ENCODE data around the gene CECR2.

Gene CECR2

GRCh38 chr22:17434856-17435255 lies 65.6 kb downstream of the CECR2 start:
- in situ Hi-C loops (cut with HindIII; ENCODE audit: low pct_ligation_motif_present, low pct_unique_long_range_greater_than_20kb, low sequenced_read_pairs), result no loop called here
- DNase-seq, result no peak

- in situ Hi-C loops (cut with HindIII; ENCODE audit: low pct_ligation_motif_present, low pct_unique_long_range_greater_than_20kb, low sequenced_read_pairs), result no loop called here
- no peak for DNase-seq
These were observed 66.1 kb downstream of the CECR2 start for GRCh38 chr22:17435375-17435774.

GRCh38 chr22:17436382-17436980 lies 67.2 kb downstream of the CECR2 start:
- DNase-seq, result no peak
- in situ Hi-C loops (cut with HindIII; ENCODE audit: low pct_ligation_motif_present, low pct_unique_long_range_greater_than_20kb, low sequenced_read_pairs), result no loop called here

- in situ Hi-C loops (cut with HindIII; ENCODE audit: low pct_ligation_motif_present, low pct_unique_long_range_greater_than_20kb, low sequenced_read_pairs), result no loop called here
- DNase-seq, result no peak
These were observed 67.7 kb downstream of the CECR2 start for GRCh38 chr22:17436981-17437412.

- in situ Hi-C loops (cut with HindIII; ENCODE audit: low pct_ligation_motif_present, low pct_unique_long_range_greater_than_20kb, low sequenced_read_pairs), result no loop called here
- DNase-seq, result no peak
These were observed 68.8 kb downstream of the CECR2 start for GRCh38 chr22:17438026-17438425.

- no peak for DNase-seq
These were observed 72.1 kb downstream of the CECR2 start for GRCh38 chr22:17441326-17441725.

GRCh38 chr22:17443405-17444203 lies 74.3 kb downstream of the CECR2 start:
- no peak for DNase-seq
- in situ Hi-C loops (cut with HindIII; ENCODE audit: low pct_ligation_motif_present, low pct_unique_long_range_greater_than_20kb, low sequenced_read_pairs), result no loop called here

More at GRCh38 chr22:17441326-17441725, 72.1 kb downstream of the CECR2 start:
- in situ Hi-C loops (cut with HindIII; ENCODE audit: low pct_ligation_motif_present, low pct_unique_long_range_greater_than_20kb, low sequenced_read_pairs), result no loop called here

GRCh38 chr22:17444204-17444504 lies 74.9 kb downstream of the CECR2 start:
- DNase-seq, result no peak
- in situ Hi-C loops (cut with HindIII; ENCODE audit: low pct_ligation_motif_present, low pct_unique_long_range_greater_than_20kb, low sequenced_read_pairs), result no loop called here

GRCh38 chr22:17446698-17447097 lies 77.4 kb downstream of the CECR2 start:
- in situ Hi-C loops (cut with HindIII; ENCODE audit: low pct_ligation_motif_present, low pct_unique_long_range_greater_than_20kb, low sequenced_read_pairs), result no loop called here
- no peak for DNase-seq

- DNase-seq, result no peak
These were observed 82.1 kb downstream of the CECR2 start for GRCh38 chr22:17451316-17451715.

GRCh38 chr22:17460895-17461294 lies 91.6 kb downstream of the CECR2 start:
- no peak for DNase-seq
- in situ Hi-C loops (cut with HindIII; ENCODE audit: low pct_ligation_motif_present, low pct_unique_long_range_greater_than_20kb, low sequenced_read_pairs), result no loop called here

More at GRCh38 chr22:17451316-17451715, 82.1 kb downstream of the CECR2 start:
- in situ Hi-C loops (cut with HindIII; ENCODE audit: low pct_ligation_motif_present, low pct_unique_long_range_greater_than_20kb, low sequenced_read_pairs), result no loop called here

GRCh38 chr22:17470880-17471500 lies 101.7 kb downstream of the CECR2 start:
- in situ Hi-C loops (cut with HindIII; ENCODE audit: low pct_ligation_motif_present, low pct_unique_long_range_greater_than_20kb, low sequenced_read_pairs), result no loop called here
- no peak for DNase-seq

- in situ Hi-C loops (cut with HindIII; ENCODE audit: low pct_ligation_motif_present, low pct_unique_long_range_greater_than_20kb, low sequenced_read_pairs), result no loop called here
- no peak for DNase-seq
These were observed 102.8 kb downstream of the CECR2 start for GRCh38 chr22:17471886-17472535.

- DNase-seq, result no peak
- in situ Hi-C loops (cut with HindIII; ENCODE audit: low pct_ligation_motif_present, low pct_unique_long_range_greater_than_20kb, low sequenced_read_pairs), result no loop called here
These were observed 103.7 kb downstream of the CECR2 start for GRCh38 chr22:17472932-17473331.

- no peak for DNase-seq
- in situ Hi-C loops (cut with HindIII; ENCODE audit: low pct_ligation_motif_present, low pct_unique_long_range_greater_than_20kb, low sequenced_read_pairs), result no loop called here
These were observed 106.3 kb downstream of the CECR2 start for GRCh38 chr22:17475318-17476230.

GRCh38 chr22:17476838-17477237 lies 107.6 kb downstream of the CECR2 start:
- in situ Hi-C loops (cut with HindIII; ENCODE audit: low pct_ligation_motif_present, low pct_unique_long_range_greater_than_20kb, low sequenced_read_pairs), result no loop called here

GRCh38 chr22:17477391-17477833 lies 108.2 kb downstream of the CECR2 start:
- DNase-seq, result no peak
- in situ Hi-C loops (cut with HindIII; ENCODE audit: low pct_ligation_motif_present, low pct_unique_long_range_greater_than_20kb, low sequenced_read_pairs), result no loop called here

More at GRCh38 chr22:17476838-17477237, 107.6 kb downstream of the CECR2 start:
- no peak for DNase-seq

- no peak for DNase-seq
- in situ Hi-C loops (cut with HindIII; ENCODE audit: low pct_ligation_motif_present, low pct_unique_long_range_greater_than_20kb, low sequenced_read_pairs), result no loop called here
These were observed 109.9 kb downstream of the CECR2 start for GRCh38 chr22:17479135-17479534.
